HG03521 (cell line): ENCODE measurements around the gene PAH.

ENCODE experiments used
- ATAC-seq: cut with Tn5 transposase; IDR thresholded peaks from one replicate; pipeline ENCODE4 v1.9.1; 2021; ENCODE audit warnings: mild to moderate bottlenecking, moderate library complexity; ENCODE audit not compliant: unreplicated experiment

PAH gene

DNA sequence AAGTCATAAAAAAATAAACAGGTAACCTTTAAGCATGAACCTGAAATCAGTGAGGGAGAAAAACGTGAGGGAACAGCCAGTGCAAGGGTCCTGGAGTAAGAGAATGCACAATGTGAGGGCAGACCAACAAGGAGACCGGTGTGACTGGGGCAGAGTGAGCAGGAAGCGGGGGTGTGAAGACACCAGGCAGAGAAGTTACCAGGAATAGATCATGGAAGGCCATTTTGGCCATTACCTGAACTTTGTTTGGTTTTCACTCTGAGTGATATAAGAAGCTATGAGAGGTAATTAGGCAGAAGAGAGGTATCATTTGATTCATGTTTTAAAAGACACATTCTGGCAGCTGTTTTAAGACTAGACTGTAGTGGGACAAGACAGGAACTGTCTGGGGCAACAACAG, 15.0 kb downstream of the PAH start:
- ATAC-seq: no peak

GRCh38 chr12:102900389-102900788, 16.7 kb downstream of the PAH start:
- no peak for ATAC-seq

GRCh38 chr12:102896067-102896466, 21.0 kb downstream of the PAH start:
- no peak for ATAC-seq

- ATAC-seq: no peak
Observed at GRCh38 chr12:102891756-102892155, 25.3 kb downstream of the PAH start.

GRCh38 chr12:102888511-102888910, 28.5 kb downstream of the PAH start:
- ATAC-seq: no peak

DNA sequence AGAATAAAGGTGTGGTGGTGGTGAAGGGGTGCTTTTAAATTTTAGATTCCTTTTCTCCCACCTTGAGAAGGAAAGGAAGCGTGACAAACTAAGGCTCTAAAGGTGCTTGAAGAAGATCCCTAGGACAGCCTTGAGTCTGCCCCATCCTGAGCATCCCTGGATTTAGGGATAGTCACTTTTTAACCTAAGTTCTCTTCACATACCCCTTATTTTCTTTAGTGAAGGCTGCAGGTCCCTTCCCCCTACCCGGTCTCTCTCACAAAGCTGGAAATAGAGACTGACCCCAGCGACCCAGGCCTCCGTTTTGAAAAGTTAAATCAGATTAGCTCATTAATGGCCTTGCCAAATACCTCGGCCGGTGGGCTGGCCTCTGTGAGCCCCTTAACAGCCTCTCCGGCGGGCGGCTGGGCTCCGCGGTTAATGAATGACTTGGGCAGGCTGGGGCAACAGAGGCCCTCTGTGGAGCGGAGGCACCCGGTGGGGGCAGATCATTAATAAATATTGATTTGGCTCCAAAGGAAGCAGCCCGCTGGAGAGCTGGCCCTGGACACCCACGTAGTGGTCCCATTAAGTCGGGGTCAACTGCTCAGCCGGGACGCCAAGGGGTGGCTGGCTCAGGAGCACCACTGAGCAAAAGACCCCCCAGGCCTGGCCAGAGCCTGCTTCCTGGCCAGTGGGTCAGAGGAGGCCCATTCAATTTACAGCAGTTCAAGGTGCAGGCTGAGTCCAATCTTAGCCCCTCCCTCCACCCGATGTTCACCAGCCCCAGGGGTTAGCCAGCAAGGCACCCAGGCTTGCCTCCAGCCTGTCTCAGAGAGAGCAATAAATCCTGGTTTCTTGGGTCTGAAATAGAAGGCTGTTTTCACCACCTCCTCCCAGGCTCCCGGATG, 31.8 kb downstream of the PAH start:
- no peak for ATAC-seq

DNA sequence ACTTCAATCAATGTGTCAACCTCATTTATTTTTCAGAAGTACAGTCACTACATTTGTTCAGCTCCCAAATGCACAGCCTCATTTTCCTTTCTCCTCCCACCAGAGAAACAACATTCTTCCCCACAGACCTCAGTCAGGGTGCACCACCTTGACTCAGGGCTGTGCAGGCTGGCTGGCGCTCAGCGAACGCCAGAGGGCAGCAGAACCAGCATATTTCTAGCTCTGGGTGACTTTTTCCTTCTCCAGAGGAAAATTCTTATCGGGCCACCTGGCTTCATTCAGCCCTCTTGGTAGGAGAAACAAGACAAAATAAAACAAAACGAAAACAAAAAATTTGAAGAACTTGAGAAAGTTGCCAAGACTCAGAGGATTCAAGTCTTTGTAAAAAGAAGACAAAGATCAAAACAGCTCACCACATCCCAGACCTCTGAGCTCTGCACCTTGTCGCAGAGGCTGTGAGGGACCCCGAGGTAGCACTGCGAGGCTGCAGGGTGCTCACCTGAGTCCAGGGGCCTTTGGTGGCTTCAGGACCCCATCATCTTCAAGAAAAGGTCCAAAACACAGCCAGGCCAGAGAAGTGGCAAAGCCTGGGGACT, 33.7 kb downstream of the PAH start:
- ATAC-seq: no peak

- no peak for ATAC-seq
Observed at GRCh38 chr12:102880783-102881182, 36.3 kb downstream of the PAH start.

DNA sequence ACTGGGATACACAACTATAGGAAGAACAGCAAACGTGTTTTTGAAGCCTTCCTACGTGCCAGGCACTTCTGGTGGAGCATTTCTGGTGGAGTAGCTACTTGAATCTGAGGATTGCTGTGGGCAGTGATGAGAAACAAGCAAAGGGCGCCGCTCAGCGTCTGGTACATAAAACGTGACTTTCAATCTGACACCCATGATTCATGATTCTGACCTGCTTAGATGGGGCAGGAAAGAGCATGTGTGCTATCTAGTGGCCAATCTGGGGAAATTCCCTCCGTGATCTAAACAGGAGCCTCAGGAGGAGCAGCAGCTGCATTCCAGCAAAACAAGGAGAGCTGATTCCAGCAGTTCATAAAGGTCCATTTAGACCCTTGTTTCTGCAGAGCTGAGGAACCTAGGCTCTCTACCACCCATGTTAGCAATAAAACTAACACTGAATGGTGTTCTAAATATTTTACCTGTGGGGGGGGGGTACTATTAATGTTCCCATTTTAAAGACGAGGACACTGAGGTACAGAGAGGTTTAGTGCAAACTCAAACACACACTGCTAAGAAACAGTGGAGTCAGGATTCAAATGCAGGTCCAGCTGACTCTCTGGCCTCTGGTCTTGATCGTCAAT, 37.8 kb downstream of the PAH start:
- no peak for ATAC-seq

GRCh38 chr12:102876883-102877282, 40.2 kb downstream of the PAH start:
- no peak for ATAC-seq

DNA sequence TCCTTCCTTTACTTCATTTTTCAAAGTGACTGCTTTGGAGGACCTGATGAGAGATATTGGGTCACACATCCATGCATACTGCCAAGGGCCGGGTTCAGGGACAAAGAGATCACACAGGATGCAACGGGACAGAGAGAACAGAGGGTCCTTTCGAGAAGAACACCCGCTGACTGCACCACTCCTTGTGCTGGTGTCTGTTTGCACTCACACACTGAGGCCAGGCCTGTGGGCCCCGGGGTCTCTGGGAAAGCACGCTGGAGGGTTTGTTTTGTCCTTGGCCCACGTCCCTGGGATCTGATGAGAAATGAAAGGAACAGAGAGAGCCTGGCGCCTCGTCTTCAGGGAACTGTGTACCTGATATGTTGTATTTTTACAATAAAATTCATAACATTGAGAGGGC, 42.2 kb downstream of the PAH start:
- ATAC-seq: no peak

DNA sequence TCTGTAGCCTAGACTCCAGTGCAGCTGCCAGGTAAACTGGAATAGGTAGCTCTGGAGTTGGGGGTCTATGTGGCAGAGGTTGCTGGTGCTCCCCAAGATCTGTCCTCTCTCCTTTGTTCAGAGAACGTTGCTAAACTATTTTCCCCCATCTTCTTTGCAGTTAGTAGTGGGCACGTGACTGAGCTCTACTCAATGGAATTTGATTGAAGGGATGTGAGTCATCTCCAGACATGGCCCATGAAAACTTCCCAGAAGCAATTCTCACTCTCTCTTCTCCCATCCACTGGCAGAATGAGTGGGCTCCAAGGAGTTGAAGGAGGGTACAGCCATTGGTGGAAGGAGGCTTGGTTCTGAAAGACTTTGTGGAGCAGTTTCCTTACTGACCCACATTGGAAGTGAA, 44.0 kb downstream of the PAH start:
- no peak for ATAC-seq

- no peak for ATAC-seq
Observed at GRCh38 chr12:102871014-102871413, 46.0 kb downstream of the PAH start.

- ATAC-seq: no peak
Observed at GRCh38 chr12:102869571-102869970, 47.5 kb downstream of the PAH start.

DNA sequence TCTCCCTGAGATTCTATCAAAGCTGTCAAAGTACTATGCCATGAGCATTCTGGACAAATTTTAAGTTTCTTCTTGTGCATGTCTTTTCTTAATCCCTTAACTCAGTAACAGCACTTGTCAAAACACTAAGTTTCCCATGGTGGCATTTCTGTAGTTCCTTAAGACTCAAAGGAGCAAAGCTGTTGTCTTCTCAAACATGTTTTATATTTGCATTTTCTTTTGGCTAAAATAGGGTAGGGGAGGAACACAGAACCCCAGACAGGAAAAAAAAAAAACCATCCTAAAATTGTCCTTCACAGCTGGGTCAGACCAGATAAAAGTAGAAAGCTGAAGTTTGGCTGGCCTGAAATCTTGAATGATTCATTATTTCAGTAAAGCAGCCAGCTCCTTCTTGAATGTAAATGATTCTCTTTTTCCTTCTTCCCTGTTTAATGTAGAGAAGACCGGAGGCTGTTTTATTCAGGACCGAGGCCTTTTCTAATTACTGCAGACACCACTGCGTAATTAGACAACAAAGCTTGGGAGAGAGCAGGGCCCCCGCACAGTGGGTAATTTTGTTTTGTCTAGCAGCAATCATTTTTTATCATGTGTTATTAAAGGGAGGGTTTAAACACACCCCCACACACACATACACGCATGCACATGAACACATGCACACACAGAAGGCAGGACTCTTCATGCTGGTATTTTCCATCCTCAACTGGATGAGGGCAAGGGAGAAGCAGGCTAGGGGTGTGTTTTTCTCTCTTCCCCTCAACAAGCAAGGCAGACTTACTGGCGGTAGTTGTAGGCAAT, 51.0 kb downstream of the PAH start:
- ATAC-seq: no peak

GRCh38 chr12:102862486-102862885, 54.6 kb downstream of the PAH start:
- ATAC-seq: no peak

- ATAC-seq: no peak
Observed at GRCh38 chr12:102851246-102851645, 65.8 kb downstream of the PAH start.

DNA sequence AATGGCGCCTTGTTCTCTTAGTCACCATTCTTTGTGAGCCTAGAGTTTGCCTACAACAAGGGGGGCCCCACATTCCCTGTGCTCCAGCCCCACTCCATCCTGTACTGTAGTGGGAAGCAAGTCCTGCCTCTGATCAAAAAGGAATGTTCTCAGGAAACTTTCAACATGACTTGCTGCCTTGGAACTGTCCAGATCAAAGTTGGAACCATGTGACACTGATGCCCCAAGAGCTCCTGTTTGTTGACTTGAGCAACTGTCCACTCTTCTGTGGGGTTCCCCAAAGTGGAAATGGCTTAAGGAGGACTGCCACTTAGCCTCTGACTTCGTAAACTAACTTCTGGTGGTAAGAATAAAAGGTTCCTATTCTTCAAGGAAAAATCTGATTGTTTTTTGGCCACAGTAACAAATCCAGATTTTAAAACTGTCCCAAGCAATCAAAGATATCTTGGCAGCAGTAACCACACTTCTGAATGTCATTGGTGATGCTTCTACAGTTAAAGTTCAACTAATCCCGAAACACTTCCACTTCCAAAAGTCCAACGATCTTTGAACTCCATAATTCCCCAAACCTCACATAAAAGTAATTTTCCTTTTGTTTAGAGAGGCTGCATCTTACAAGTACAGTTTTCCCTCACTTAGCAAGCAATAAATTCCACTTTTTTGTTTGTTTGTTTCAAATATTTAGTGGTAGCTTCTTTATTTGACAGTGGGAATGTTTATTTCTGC, 67.2 kb downstream of the PAH start:
- no peak for ATAC-seq

GRCh38 chr12:102848832-102849231, 68.2 kb downstream of the PAH start:
- no peak for ATAC-seq

GRCh38 chr12:102847131-102847530, 69.9 kb downstream of the PAH start:
- no peak for ATAC-seq
